IPS-15b (cell line): ENCODE data around the gene DUS2.

ENCODE experiments used
- H3K27me3 ChIP-seq: one replicate; pipeline ENCODE4 v1.6.1; 2013; ENCODE audit warnings: low read length; ENCODE audit not compliant: control insufficient read depth, insufficient read depth
- H3K36me3 ChIP-seq: one replicate; pipeline ENCODE4 v1.6.1; 2013; ENCODE audit warnings: low read length; ENCODE audit not compliant: control insufficient read depth, insufficient read depth
- H3K4me1 ChIP-seq: one replicate; pipeline ENCODE4 v1.6.1; 2013; ENCODE audit warnings: mild to moderate bottlenecking, low read length; ENCODE audit not compliant: control insufficient read depth, insufficient read depth
- H3K4me3 ChIP-seq: one replicate; pipeline ENCODE4 v1.5.1; 2013; ENCODE audit warnings: low read depth, low read length
- H3K9ac ChIP-seq: one replicate; pipeline ENCODE4 v1.6.1; 2013; ENCODE audit warnings: low read depth, mild to moderate bottlenecking, low read length
- H3K9me3 ChIP-seq: one replicate; pipeline ENCODE4 v1.6.1; 2013; ENCODE audit warnings: mild to moderate bottlenecking, low read length; ENCODE audit not compliant: control insufficient read depth, insufficient read depth

DUS2 gene

DNA sequence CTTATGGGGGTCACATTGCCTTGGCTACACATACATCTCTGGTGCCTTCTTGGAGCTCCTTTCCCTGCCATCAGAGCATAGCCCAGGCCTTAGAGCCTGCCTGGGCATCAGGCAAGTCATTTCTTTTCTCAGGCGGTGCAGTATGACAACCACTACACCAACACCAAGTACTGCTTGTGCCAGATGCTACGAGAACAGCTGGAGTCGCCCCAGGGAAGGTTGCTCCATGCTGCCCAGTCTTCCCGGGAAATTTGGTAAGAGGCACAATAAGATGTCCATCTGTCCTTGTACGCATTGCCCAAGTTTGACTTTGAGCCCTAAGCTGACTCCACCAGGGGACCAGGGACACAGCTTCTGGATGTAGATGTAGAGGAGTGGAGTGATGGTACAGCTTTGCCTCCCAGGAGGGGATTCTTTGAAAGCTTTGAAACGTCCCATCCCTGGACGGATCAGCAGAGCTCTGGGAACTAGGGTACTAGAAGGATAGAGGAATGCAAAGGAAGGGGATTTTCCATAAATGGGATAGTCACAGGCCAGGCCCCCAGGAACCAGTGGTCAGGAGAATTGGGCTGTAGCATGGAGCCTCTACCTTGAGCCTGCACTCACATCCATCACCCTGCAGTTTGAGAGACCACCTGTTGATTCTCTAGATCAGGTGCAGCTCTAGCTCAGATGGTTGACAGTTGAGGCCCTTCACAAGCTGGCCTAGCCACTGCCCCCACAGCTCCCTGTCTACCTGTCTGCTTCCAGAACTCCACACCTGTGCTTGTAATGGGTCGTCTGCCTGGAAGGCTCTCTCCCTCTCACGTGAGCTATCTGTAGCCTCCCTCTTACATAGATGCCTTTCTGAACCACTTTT, 51.0 kb downstream of the DUS2 start:
- no peak overlapping the region for H3K9ac ChIP-seq
- H3K9me3 ChIP-seq: no peaks in the 10 kb centered on the region
- H3K36me3 ChIP-seq: peaks cover 57% of the 10 kb centered on the region
- no peaks in the 10 kb centered on the region for H3K4me1 ChIP-seq
- no peaks in the 10 kb centered on the region for H3K27me3 ChIP-seq
- H3K4me3 ChIP-seq: no peak overlapping the region

DNA sequence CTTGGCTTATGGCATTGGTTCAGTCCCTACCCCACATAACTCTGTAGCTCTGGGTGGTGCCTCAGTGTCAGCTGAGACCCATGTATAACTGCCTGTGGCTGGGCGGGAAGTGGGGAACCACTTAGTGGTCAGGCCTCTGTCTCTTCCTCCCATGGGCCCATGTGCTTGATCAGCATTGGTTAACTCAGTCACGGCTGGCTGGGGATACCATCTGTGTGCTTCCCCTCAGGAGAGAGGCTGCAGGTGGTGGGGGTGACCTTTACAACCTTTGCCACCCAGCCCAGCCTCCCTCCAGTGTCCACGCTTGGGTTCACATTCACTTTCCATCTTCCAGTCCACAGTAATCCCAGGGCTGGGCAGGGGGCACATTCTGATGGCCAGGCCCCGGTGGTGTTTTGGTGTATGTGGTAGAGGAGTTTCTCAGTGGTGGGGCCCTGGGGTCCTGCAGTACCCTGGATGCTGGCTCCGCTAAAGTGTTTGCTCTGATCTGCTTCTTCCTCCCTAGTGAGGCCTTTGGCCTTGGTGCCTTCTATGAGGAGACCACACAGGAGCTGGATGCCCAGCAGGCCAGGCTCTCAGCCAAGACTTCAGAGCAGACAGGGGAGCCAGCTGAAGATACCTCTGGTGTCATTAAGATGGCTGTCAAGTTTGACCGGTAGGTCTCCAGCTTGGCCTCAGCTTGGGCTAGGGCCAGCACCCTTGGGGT, 51.9 kb downstream of the DUS2 start:
- Histone ChIP-seq H3K36me3 (peaks cover 57% of the 10 kb centered on the region), H3K9me3 (no peaks in the 10 kb centered on the region), H3K4me3 (no peak overlapping the region), H3K27me3 (no peaks in the 10 kb centered on the region), H3K4me1 (peaks cover 2% of the 10 kb centered on the region), H3K9ac (no peak overlapping the region)

DNA sequence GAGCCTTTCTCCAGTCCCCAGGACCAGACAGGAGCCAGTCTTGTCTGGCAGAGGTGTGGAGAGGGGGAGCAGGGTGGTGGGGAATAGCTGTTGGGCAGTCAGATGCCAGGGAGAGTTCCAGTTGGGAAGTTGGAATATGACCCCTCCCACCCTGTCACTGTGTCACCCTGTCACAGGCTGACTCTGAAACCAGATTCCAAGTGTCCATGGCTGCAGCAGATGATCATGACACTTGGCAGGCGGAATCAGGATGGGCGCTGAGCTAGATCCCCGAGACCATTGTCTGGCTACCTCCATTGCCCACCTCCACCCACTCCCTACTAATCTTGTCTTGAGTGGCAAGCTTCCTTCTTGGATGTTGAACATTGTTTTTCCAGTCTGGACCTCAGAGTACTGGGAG, 52.9 kb downstream of the DUS2 start:
- Histone ChIP-seq H3K36me3 (peaks cover 50% of the 10 kb centered on the region), H3K9ac (no peak overlapping the region), H3K4me1 (peaks cover 2% of the 10 kb centered on the region)

DNA sequence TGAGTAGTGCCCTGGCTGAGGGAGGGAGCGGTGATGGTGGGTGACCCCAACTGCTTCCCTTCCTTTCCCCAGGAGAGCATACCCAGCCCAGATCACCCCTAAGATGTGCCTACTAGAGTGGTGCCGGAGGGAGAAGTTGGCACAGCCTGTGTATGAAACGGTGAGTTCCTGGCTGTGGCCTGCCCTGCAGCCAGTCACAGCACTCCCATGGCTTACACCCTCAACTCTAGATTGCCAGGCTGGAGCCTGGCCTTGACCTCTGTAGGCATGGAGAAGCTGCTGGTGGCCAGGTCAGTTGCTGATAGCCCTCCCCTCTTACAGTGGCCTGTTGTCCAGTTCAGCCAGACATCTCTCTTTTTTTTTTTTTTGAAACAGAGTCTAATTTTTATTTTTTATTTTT, 53.5 kb downstream of the DUS2 start:
- H3K9me3 ChIP-seq: no peaks in the 10 kb centered on the region
- no peaks in the 10 kb centered on the region for H3K27me3 ChIP-seq
- H3K4me1 ChIP-seq: peaks cover 2% of the 10 kb centered on the region
- H3K9ac ChIP-seq: no peak overlapping the region
- no peak overlapping the region for H3K4me3 ChIP-seq
- H3K36me3 ChIP-seq: peaks cover 47% of the 10 kb centered on the region

More for the DNA sequence above, 52.9 kb downstream of the DUS2 start:
- Histone ChIP-seq H3K27me3 (no peaks in the 10 kb centered on the region), H3K4me3 (no peak overlapping the region), H3K9me3 (no peaks in the 10 kb centered on the region)

DNA sequence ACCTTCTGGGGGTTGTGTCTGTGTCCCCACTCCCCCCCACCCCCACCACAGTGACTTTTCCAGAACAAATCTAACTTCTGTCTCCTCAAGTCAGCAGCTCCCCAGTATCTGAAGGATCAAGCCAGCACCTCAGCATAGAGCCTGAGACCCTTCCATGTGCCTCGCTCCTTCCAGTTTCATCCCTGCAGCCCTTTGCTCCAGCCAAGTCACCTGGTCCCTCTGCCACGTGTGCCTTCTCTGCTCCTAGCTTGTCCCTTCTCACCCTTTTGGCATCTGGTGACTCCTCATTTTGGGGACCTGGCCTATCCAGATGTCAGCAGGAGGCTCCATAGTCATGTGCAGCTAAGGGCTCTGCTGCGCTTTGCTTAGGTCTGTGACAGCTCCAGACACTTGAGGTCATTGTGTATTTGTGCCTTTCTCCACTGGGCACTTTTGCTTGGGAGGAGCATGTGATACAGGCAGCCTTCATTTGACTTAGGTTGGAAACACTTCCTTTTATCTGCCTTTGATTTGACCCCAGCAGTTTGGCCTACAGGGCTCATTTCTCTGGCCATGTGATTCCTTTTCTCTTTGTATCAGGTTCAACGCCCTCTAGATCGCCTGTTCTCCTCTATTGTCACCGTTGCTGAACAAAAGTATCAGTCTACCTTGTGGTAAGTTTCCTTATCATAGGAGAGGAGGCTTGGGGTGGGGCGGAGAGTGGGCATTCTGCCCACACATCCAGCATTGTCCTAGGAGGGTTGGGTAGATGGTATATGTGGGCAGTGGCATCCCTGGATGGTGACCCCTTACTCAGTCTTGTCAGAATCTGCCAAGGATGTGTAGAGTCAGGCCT, 55.0 kb downstream of the DUS2 start:
- Histone ChIP-seq H3K9ac (no peak overlapping the region), H3K27me3 (no peaks in the 10 kb centered on the region), H3K9me3 (no peaks in the 10 kb centered on the region), H3K4me1 (peaks cover 2% of the 10 kb centered on the region), H3K4me3 (no peak overlapping the region), H3K36me3 (peaks cover 39% of the 10 kb centered on the region)

DNA sequence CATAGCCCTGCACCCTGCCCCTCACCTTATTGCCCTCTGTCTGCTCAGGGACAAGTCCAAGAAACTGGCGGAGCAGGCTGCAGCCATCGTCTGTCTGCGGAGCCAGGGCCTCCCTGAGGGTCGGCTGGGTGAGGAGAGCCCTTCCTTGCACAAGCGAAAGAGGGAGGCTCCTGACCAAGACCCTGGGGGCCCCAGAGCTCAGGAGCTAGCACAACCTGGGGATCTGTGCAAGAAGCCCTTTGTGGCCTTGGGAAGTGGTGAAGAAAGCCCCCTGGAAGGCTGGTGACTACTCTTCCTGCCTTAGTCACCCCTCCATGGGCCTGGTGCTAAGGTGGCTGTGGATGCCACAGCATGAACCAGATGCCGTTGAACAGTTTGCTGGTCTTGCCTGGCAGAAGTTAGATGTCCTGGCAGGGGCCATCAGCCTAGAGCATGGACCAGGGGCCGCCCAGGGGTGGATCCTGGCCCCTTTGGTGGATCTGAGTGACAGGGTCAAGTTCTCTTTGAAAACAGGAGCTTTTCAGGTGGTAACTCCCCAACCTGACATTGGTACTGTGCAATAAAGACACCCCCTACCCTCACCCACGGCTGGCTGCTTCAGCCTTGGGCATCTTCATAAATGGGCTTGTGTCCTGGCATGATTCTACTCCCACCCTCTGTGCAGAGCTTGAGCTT, 55.8 kb downstream of the DUS2 start:
- Histone ChIP-seq H3K4me3 (no peak overlapping the region), H3K4me1 (peaks cover 6% of the 10 kb centered on the region), H3K36me3 (peaks cover 36% of the 10 kb centered on the region), H3K27me3 (no peaks in the 10 kb centered on the region), H3K9ac (no peak overlapping the region), H3K9me3 (no peaks in the 10 kb centered on the region)

DNA sequence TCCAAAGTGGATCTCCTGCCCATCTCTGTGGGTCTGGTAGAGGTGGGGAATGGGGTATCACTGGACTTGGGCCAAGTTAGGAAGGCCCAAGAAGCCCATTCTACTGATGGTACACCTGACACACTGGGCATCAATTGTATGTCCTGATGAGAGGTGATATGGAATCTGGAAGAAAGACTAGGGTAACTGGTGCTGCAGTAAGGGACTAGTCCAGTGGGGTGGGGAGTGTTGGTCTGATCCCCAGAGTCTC, 56.2 kb downstream of the DUS2 start:
- peaks cover 32% of the 10 kb centered on the region for H3K36me3 ChIP-seq
- H3K9me3 ChIP-seq: no peaks in the 10 kb centered on the region
- no peak overlapping the region for H3K4me3 ChIP-seq
- no peaks in the 10 kb centered on the region for H3K27me3 ChIP-seq
- peaks cover 6% of the 10 kb centered on the region for H3K4me1 ChIP-seq
- no peak overlapping the region for H3K9ac ChIP-seq

DNA sequence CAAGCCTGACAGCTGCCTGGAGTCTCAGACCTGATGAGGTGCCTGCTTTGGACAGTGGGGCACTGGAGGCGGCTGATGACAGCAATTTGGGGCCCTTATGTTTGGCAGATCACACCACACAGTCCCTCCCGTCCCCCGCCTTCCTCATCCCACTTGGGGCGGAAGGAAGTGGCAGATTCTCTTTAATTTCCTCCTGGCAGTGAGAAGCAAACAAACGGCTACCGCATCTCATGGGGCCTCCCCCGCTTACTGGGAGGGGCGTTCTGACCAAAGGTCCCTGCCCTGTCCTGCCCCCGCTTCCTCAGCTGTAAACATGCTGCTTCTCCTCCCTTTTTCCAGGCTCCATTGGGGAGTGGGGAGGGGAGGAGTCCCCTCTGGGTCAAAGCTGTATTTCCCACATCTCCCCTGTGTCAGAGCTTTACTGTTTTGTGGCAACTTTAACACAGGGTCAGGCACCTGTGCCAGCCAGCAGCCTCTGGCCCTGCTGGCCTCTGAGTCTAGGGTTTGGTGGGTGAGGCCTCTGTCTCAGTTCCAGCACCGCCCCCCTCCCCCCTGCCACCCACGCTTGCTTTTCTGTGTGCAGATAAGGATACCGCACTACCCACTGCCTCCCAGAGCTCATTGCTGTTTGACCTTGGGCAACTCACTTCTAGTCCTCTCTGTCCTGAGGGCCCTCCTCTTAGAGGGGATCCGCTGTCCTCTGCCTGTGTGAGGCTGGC, 56.7 kb downstream of the DUS2 start:
- Histone ChIP-seq H3K36me3 (peaks cover 31% of the 10 kb centered on the region), H3K4me1 (peaks cover 6% of the 10 kb centered on the region), H3K4me3 (no peak overlapping the region), H3K9me3 (no peaks in the 10 kb centered on the region), H3K27me3 (no peaks in the 10 kb centered on the region), H3K9ac (no peak overlapping the region)

DNA sequence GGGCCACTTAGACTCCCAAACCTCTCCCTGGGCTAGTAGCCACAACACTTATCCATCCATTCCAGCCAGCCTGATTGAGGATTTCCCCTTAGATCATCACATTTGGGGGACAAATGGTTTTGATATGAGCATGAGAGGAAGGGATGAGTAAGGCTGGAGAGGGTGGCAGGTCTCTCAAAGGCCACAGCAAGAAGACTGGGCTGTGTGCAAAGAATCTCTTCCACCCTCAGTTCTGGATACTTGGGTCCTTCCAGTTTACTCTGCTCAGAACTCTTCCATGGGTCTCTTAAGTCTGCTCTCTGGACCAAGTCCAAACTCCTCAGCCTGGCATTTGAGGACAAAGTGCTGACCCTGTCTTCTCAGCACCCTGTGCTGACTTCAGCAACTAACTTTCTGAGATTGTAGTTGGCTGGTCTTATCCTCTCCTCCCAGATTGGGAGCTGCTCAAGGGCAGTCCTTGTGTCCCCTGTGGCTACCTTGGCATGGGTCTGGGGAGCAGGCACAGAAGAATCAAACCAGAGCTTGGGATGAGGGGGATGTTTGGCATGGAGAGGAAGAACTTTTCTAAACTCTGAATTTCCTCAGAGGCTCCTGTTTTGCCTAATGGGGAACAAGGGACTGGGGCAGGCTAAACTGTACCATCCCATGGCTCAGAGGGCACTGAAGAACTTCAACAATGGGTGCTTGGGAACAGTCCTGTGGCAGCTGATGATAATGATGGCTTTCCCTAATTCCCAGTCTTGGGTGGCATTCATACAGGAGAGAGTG, 59.0 kb downstream of the DUS2 start:
- Histone ChIP-seq H3K27me3 (no peaks in the 10 kb centered on the region), H3K36me3 (peaks cover 14% of the 10 kb centered on the region), H3K4me1 (peaks cover 6% of the 10 kb centered on the region), H3K9ac (no peak overlapping the region), H3K9me3 (no peaks in the 10 kb centered on the region), H3K4me3 (no peak overlapping the region)

DNA sequence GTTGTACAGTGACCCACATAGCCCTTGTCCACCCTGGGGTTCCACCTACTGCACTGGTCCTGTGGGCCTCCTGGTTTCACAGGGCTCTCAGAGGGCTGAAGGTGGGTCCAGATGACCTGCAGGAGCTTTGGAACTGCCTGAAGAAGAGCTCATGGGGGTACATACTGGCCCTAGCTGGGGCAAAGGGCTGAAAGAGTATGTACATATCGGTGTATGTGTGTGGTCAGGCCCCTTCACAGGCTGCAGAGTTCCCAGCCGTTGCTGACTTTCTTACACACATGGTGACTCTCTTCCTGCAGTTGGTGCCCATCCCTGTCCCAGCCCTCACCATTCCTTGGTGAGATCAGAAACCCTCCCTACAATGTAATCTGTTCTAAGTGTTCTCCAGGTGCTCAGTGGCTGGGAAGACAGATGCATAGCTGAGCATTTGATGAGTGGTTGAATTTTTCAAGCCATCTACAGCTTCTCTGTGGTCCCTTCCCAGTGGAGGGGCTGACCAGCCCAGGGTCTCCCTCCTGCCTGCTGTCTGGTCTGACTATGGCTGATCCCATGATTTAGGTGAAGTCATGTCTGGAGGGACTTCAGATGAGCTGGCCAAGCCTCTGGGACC, 59.6 kb downstream of the DUS2 start:
- Histone ChIP-seq H3K4me3 (no peak overlapping the region), H3K27me3 (no peaks in the 10 kb centered on the region), H3K9ac (no peak overlapping the region), H3K4me1 (peaks cover 6% of the 10 kb centered on the region), H3K36me3 (peaks cover 10% of the 10 kb centered on the region), H3K9me3 (no peaks in the 10 kb centered on the region)
